Neuronal stem cell (in vitro differentiated cells): ENCODE measurements around the gene FAM168A.

Experiments
- DNase-seq: peaks from one replicate; pipeline ENCODE4 v3.0.0-alpha.2; 2013; ENCODE audit warnings: low spot score
- H2AFZ ChIP-seq: one replicate; pipeline ENCODE4 v1.6.1; 2013; ENCODE audit warnings: mild to moderate bottlenecking, low read length, inconsistent platforms
- H2AK5ac ChIP-seq: 2 replicates; pipeline ENCODE4 v1.6.1; 2013; ENCODE audit warnings: low read depth, mild to moderate bottlenecking, inconsistent platforms, low read length, moderate library complexity, mixed read lengths
- H2BK120ac ChIP-seq: 2 replicates; pipeline ENCODE4 v1.6.1; 2013; ENCODE audit warnings: low read depth, mild to moderate bottlenecking, inconsistent platforms, low read length, moderate library complexity, mixed read lengths
- H2BK12ac ChIP-seq: one replicate; pipeline ENCODE4 v1.6.1; 2013; ENCODE audit warnings: low read length, inconsistent platforms
- H2BK15ac ChIP-seq: 2 replicates; pipeline ENCODE4 v1.6.1; 2013; ENCODE audit warnings: mild to moderate bottlenecking, low read length, inconsistent platforms, mixed read lengths
- H2BK5ac ChIP-seq: one replicate; pipeline ENCODE4 v1.6.1; 2013; ENCODE audit warnings: inconsistent platforms, mild to moderate bottlenecking, low read length, moderate library complexity
- H3K14ac ChIP-seq: one replicate; pipeline ENCODE4 v1.6.1; 2013; ENCODE audit warnings: low read length, inconsistent platforms
- H3K18ac ChIP-seq: 2 replicates; pipeline ENCODE4 v1.6.1; 2013; ENCODE audit warnings: low read length, inconsistent platforms
- H3K23ac ChIP-seq: 2 replicates; pipeline ENCODE4 v1.6.1; 2013; ENCODE audit warnings: low read depth, mild to moderate bottlenecking, mixed read lengths, low read length, inconsistent platforms; ENCODE audit not compliant: poor library complexity
- H3K27ac ChIP-seq: replicated peaks from 3 replicates; pipeline ENCODE4 v1.5.1; 2013; ENCODE audit warnings: low read length, inconsistent platforms
- H3K27me3 ChIP-seq, 3 experiments: 2 replicates each; pipeline ENCODE4 v1.6.1; 2013; ENCODE audit warnings: low read length in 3 of 3, mild to moderate bottlenecking in 2 of 3, inconsistent platforms in 1 of 3, low read depth in 1 of 3, mixed read lengths in 1 of 3, moderate library complexity in 1 of 3; ENCODE audit not compliant: control insufficient read depth in 3 of 3, insufficient read depth in 3 of 3
- H3K36me3 ChIP-seq, 2 donors: replicated peaks in 1 of 2; 2 replicates each; pipeline ENCODE4 v1.6.1; 2013; ENCODE audit warnings: low read length in 2 of 2; ENCODE audit not compliant: control insufficient read depth in 2 of 2, insufficient read depth in 2 of 2
- H3K4ac ChIP-seq: 2 replicates; pipeline ENCODE4 v1.6.1; 2013; ENCODE audit warnings: inconsistent platforms, mild to moderate bottlenecking, low read length, moderate library complexity
- H3K4me1 ChIP-seq, 2 donors: 1 replicate in 1 of 2; 2 replicates in 1 of 2; pipeline ENCODE4 v1.6.1; 2013; ENCODE audit warnings: low read length in 2 of 2, low read depth in 1 of 2; ENCODE audit not compliant: control insufficient read depth in 2 of 2, insufficient read depth in 1 of 2
- H3K4me2 ChIP-seq: one replicate; pipeline ENCODE4 v1.6.1; 2013; ENCODE audit warnings: mild to moderate bottlenecking, low read length, inconsistent platforms; ENCODE audit not compliant: insufficient read depth, poor library complexity, severe bottlenecking
- H3K4me3 ChIP-seq, 2 donors: 2 replicates each; pipeline ENCODE4 v1.5.1; 2013; ENCODE audit warnings: low read length in 2 of 2, mild to moderate bottlenecking in 2 of 2, inconsistent platforms in 1 of 2, moderate library complexity in 1 of 2
- H3K79me1 ChIP-seq: one replicate; pipeline ENCODE4 v1.6.1; 2013; ENCODE audit warnings: low read depth, mild to moderate bottlenecking, inconsistent platforms, low read length, moderate library complexity
- H3K9ac ChIP-seq: one replicate; pipeline ENCODE4 v1.6.1; 2013; ENCODE audit warnings: mild to moderate bottlenecking, low read depth, low read length, inconsistent platforms; ENCODE audit not compliant: poor library complexity
- H3K9me3 ChIP-seq, 2 donors: replicated peaks in 1 of 2; 2 replicates each; pipeline versions ENCODE3 to v1.6.1; 2013; ENCODE audit warnings: low read length in 2 of 2, mild to moderate bottlenecking in 2 of 2, inconsistent platforms in 1 of 2, low read depth in 1 of 2, mixed read lengths in 1 of 2, moderate library complexity in 1 of 2; ENCODE audit not compliant: control insufficient read depth in 2 of 2, insufficient read depth in 1 of 2
- H4K8ac ChIP-seq: one replicate; pipeline ENCODE4 v1.6.1; 2013; ENCODE audit warnings: low read depth, mild to moderate bottlenecking, inconsistent platforms, low read length, moderate library complexity
- H4K91ac ChIP-seq: one replicate; pipeline ENCODE4 v1.6.1; 2013; ENCODE audit warnings: low read length, low read depth, mild to moderate bottlenecking, inconsistent platforms; ENCODE audit not compliant: poor library complexity
- WGBS, 2 donors: extraction: QIAGEN DNeasy Blood & Tissue Kit; methylation state at CpG; one replicate each; pipeline ENCODE4 v1.1.7; 2013; ENCODE audit warnings: missing lambda C conversion rate in 2 of 2, mixed read lengths in 1 of 2; ENCODE audit not compliant: insufficient read length in 2 of 2, insufficient replicate concordance in 1 of 2; ENCODE audit errors: extremely low coverage in 2 of 2; 5-methylcytosine and 5-hydroxymethylcytosine counted together

The FAM168A gene

GRCh38 chr11:73430326-73430725, 167.6 kb downstream of the FAM168A start:
- Histone ChIP-seq H3K9ac (no peak overlapping the region), H3K14ac (no peak overlapping the region), H3K18ac (no peak overlapping the region), H2AFZ (no peak overlapping the region), H3K4me1 (peaks cover 0 to 10% of the 10 kb centered on the region in 2 donors), H4K91ac (no peak overlapping the region), H3K23ac (no peak overlapping the region), H2BK5ac (no peak overlapping the region), H3K79me1 (no peaks in the 10 kb centered on the region), H4K8ac (no peak overlapping the region), H3K27me3 (no peaks in the 10 kb centered on the region), H3K27ac (no peak overlapping the region), H2BK120ac (no peak overlapping the region), H3K4ac (no peak overlapping the region), H2BK12ac (no peak overlapping the region), H3K4me2 (no peak overlapping the region), H3K36me3 (peaks cover 0 to 12% of the 10 kb centered on the region in 2 donors), H2AK5ac (no peak overlapping the region), H3K4me3 (no peak overlapping the region), H2BK15ac (no peak overlapping the region), H3K9me3 (no peaks in the 10 kb centered on the region)
- DNase-seq: no peak
- WGBS, 2 donors: no CpG with 5 or more reads among the region's 4 CpGs

DNA sequence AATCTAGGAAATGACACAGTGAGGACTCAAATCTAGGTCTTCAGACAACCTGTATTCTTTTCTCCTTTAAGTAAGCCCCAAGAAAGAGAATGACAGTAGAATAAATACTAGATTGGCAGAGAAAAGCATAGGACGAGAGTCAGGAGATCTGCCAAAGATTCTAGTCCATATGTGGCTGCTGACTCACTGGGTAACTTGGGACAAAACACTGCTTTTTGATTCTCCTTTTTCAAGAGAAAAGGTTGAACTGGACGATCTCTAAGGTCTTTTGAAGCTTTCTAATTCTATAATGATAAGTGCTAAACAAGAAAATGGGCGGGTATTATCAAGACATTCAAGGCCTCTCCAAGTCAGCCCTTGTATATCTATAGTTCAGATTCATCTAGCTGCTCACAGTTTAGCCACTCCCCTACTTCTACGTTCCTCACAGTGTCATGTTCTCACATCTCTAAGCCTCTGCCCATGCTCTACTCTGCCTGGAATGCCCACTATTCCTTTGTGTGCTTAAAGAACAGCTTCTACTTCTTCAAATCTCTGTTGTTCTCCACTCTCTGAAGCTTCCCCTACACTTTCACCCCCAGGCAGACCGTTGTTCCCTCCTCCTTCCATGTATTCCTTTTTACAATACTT, 168.7 kb downstream of the FAM168A start:
- Histone ChIP-seq H4K91ac (no peak overlapping the region), H3K4me2 (no peak overlapping the region), H2AK5ac (no peak overlapping the region), H3K9ac (no peak overlapping the region), H2BK12ac (no peak overlapping the region), H3K9me3 (no peaks in the 10 kb centered on the region), H2BK15ac (no peak overlapping the region), H2AFZ (no peak overlapping the region), H3K36me3 (peaks cover 0 to 12% of the 10 kb centered on the region in 2 donors), H3K23ac (no peak overlapping the region), H3K79me1 (no peaks in the 10 kb centered on the region), H2BK120ac (no peak overlapping the region), H3K4ac (no peak overlapping the region), H4K8ac (no peak overlapping the region), H3K4me3 (no peak overlapping the region), H2BK5ac (no peak overlapping the region), H3K18ac (no peak overlapping the region), H3K27me3 (no peaks in the 10 kb centered on the region), H3K4me1 (peaks cover 0 to 4% of the 10 kb centered on the region in 2 donors), H3K14ac (no peak overlapping the region), H3K27ac (no peak overlapping the region)
- WGBS, 2 donors: no CpG with 5 or more reads among the region's 5 CpGs
- DNase-seq: no peak

- Histone ChIP-seq H3K4me3 (no peak overlapping the region), H3K27me3 (no peaks in the 10 kb centered on the region), H2BK15ac (no peak overlapping the region), H4K8ac (no peak overlapping the region), H3K9ac (no peak overlapping the region), H3K18ac (no peak overlapping the region), H3K14ac (no peak overlapping the region), H3K4ac (no peak overlapping the region), H3K4me1 (peaks cover 0 to 4% of the 10 kb centered on the region in 2 donors), H2BK120ac (no peak overlapping the region), H2AK5ac (no peak overlapping the region), H3K23ac (no peak overlapping the region), H2BK12ac (no peak overlapping the region), H3K27ac (no peak overlapping the region), H3K9me3 (no peaks in the 10 kb centered on the region), H4K91ac (no peak overlapping the region), H3K79me1 (no peaks in the 10 kb centered on the region), H3K36me3 (peaks cover 0 to 12% of the 10 kb centered on the region in 2 donors), H2AFZ (no peak overlapping the region), H2BK5ac (no peak overlapping the region), H3K4me2 (no peak overlapping the region)
- no peak for DNase-seq
Observed at GRCh38 chr11:73428699-73429098, 169.2 kb downstream of the FAM168A start.

DNA sequence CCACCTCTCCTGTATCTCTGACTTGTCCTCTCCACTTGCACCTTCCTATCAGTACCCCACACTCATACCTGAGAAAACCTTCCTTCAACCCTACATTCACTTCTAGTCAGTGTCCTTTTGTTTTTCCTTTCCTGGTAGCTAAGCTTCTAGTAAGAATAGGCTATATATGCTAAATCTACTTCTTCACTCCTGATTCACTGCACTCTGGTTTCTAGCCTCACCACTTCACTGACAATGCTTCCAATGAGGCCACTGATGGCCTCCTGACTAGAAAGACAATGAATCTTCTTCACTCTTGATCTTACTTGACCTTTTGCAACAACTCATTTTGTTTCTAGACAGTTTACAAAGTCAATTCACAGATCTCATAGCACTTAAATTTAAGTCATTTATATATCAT, 169.7 kb downstream of the FAM168A start:
- H3K36me3 ChIP-seq: peaks cover 0 to 12% of the 10 kb centered on the region in 2 donors
- H3K79me1 ChIP-seq: no peaks in the 10 kb centered on the region
- no peak overlapping the region for H4K91ac ChIP-seq
- H2BK5ac ChIP-seq: no peak overlapping the region
- H3K4me2 ChIP-seq: no peak overlapping the region
- no peak overlapping the region for H4K8ac ChIP-seq
- H2BK15ac ChIP-seq: no peak overlapping the region
- peaks cover 3 to 6% of the 10 kb centered on the region in 2 donors for H3K4me1 ChIP-seq
- DNase-seq: no peak
- H3K27me3 ChIP-seq: no peaks in the 10 kb centered on the region
- H3K4ac ChIP-seq: no peak overlapping the region
- H3K18ac ChIP-seq: no peak overlapping the region
- H2AK5ac ChIP-seq: no peak overlapping the region
- H3K27ac ChIP-seq: no peak overlapping the region
- no peak overlapping the region for H3K9ac ChIP-seq
- no peaks in the 10 kb centered on the region for H3K9me3 ChIP-seq
- no peak overlapping the region for H2BK12ac ChIP-seq
- no peak overlapping the region for H2AFZ ChIP-seq
- no peak overlapping the region for H3K4me3 ChIP-seq
- no peak overlapping the region for H3K14ac ChIP-seq
- no peak overlapping the region for H2BK120ac ChIP-seq
- no peak overlapping the region for H3K23ac ChIP-seq
